Hematopoietic multipotent progenitor cell (in vitro differentiated cells): ENCODE data around the gene EVL. TPM values are rescaled to one million over a fixed set of nuclear protein-coding genes. Genes with fewer than 3 reads are reported as not detected.

Source experiments
- DNase-seq, 3 donors: peaks; one replicate each; pipeline ENCODE4 v3.0.0-alpha.2; 2011 to 2015; ENCODE audit warnings: low read depth in 2 of 3, low spot score in 2 of 3
- total RNA-seq: library from RNA; depleted of rRNA; stranded (reverse); fragments of >200 nt; gene quantifications from one replicate; pipeline ENCODE4 v1.2.3, GENCODE V29; 2012

EVL gene
- total RNA-seq, 1 donor: 102 TPM

DNA sequence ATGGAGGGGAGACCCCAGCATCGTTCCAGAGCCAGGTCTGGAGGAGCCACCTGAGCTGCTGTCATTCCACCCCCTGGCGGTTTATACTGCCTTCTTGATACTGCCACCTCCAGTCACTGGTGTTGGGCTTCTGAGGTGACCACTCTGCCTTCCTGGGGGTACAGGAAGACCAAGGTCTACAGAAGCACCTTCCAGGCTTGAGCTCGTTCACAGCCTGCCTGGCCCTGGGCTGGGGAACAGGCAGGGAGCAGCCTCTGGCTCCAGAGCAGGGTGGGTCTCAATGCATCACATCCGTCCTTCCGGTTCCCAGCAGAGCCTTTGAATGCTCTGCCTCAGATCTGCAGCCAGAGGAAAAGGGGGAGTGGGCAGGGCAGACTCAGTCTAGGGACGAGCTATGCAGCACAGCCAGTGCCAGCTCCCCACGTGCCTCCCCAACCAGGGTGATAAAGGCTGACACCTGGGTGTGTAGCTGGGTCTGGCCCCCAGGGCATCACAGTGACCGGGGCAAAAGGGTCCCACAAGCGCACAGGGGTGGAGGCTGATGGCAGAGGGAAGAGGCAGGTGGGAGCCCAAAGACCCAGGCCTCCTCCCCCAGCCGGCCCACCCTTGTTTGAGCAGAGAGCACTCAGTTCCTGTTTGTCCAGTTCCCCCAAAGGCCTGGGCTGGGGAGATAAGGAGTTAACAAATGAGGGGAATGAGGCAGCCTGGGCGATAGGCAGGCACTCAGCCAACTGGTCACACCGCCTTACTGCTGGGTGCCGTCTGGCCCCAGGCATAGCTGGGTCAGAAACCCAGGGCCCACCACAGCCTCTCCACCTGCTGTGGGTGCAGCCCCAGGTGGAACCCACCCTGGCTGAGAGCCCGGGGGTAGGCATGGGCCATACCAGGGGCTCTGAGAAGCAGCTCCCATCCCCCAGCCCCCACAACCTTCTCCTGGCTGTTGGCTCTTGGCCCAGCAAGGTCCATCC, 77.1 kb downstream of the EVL start:
- peak in 2 of 3 donors; percentile 87 to 94 for DNase-seq

DNA sequence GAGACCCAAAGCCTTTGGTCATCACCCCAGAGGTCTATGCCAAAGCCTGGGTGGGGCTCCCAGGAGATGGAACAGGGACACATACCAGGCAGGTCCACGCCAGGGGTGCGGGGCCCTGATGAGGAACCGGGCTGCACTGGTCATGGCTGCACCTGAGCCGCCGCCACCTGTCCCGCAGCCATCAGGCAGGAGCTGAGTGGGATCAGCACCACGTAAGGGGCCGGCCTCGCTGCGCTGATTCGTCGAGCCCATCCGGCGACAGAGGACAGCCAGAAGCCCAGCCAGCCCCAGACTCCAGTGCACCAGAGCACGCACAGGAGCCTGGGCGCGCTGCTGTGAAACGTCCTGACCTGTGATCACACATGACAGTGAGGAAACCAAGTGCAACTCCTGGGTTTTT, 78.3 kb downstream of the EVL start:
- no peak for DNase-seq

DNA sequence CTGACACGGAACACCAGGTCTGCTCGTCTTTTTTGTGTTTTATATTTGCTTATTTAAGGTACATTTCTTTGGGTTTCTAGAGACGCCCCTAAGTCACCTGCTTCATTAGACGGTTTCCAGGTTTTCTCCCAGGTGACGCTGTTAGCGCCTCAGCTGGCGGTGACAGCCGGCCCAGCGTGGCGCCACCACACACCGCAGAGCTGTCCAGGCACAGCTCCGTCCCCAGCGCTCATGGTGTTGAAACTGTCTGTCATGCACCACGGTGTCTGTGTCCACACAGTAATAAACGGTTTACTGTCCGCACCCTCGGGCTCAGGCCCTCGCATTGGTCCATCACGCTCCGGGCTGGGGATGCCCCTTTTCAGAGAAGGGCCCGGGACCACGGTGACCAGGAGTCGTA, 78.7 kb downstream of the EVL start:
- DNase-seq: no peak

GRCh38 chr14:100144645-100144995, 79.4 kb downstream of the EVL start:
- no peak for DNase-seq

GRCh38 chr14:100144996-100145646, 79.9 kb downstream of the EVL start:
- no peak for DNase-seq

- DNase-seq: no peak
These were observed 80.7 kb downstream of the EVL start for GRCh38 chr14:100145682-100146464.

- peak in 1 of 3 donors; percentile 45 for DNase-seq
These were observed 81.4 kb downstream of the EVL start for GRCh38 chr14:100146531-100147091.

GRCh38 chr14:100147181-100147631, 82.0 kb downstream of the EVL start:
- DNase-seq: peak; percentile 22 to 71 (median 52)

DNA sequence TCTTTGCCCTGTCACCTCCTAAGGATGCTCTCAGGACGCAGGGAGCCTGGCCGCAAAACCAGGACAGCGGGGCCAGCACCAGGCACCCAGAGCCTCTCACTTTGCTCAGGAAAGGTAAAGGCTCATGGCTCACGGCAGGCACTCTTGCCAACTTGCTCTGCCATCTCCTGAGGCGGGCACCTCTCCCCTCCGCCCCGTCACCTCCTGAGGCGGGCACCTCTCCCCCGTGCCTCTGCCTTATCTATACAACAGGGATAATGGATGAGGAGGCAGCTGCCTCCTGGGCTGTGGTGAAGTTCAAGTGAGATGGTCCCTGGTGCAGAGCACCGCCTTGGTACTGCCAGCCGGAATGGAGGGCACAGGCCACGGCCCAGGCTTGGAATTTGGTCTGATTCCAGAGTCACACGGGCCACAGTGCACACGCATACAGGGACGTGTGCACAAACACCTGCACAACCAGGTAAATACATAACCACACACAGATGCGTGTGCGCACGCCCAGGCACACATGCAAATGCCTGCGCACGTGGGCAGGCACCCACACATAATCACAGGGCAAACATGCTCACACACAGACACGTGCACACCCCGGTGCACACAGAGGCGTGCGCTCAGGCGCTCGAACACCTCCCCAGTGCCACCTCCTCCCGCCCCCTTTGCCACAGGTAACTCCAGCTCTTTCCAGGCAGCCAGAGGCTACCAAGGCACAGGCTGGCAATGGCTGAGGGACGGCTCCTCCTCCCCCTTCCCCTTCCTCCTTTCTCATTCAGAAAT, 82.7 kb downstream of the EVL start:
- no peak for DNase-seq

GRCh38 chr14:100148837-100149731, 83.9 kb downstream of the EVL start:
- DNase-seq: no peak

GRCh38 chr14:100149851-100150611, 84.8 kb downstream of the EVL start:
- DNase-seq: no peak

GRCh38 chr14:100150932-100151587, 85.8 kb downstream of the EVL start:
- DNase-seq: no peak

DNA sequence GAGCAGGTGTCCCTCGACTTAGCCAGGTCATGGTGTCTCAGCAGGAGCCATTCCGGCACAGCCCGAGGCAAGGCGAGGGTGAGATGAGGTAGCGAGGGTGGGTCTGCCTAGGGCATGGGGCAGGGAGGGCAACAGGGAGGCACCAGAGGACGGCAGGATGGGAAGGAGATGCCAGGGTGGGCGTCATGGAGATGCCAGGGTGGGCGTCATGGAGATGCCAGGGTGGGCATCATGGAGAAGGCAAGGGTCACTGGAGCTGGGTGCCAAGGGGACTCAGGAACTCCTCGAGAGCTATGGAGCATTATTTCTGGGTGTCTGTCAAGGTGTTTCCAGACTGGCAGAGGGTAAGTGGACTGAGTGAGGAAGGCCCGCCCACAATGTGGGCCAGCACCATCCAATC, 86.9 kb downstream of the EVL start:
- DNase-seq: no peak

GRCh38 chr14:100153560-100153959, 88.3 kb downstream of the EVL start:
- DNase-seq: no peak

DNA sequence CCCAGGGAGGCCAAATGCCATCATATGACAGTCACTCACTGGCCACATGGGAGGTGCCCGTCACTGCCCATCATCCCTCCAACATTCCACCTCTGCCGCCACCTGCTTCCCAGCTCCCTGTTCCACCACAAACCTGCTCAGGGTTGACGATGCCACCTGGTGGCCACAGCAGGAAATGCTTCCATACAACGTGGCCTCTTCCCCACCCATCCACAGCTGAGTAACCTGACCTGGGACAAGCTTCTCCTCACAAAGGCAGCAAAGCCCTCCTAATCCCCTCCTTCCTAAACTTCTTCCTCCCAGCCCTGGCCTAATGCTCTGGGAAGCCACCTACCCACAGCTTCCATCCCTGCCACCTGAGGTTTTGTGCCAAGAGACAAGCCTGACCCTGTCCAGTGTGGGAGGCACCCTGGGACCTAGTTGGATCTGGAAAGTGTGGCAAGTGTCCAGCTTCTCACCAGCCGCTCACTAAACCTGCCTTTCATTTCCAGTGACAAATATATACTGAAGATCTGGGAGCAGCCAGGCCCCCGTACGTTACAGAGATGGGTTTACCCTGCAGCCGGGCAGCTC, 89.9 kb downstream of the EVL start:
- no peak for DNase-seq

DNA sequence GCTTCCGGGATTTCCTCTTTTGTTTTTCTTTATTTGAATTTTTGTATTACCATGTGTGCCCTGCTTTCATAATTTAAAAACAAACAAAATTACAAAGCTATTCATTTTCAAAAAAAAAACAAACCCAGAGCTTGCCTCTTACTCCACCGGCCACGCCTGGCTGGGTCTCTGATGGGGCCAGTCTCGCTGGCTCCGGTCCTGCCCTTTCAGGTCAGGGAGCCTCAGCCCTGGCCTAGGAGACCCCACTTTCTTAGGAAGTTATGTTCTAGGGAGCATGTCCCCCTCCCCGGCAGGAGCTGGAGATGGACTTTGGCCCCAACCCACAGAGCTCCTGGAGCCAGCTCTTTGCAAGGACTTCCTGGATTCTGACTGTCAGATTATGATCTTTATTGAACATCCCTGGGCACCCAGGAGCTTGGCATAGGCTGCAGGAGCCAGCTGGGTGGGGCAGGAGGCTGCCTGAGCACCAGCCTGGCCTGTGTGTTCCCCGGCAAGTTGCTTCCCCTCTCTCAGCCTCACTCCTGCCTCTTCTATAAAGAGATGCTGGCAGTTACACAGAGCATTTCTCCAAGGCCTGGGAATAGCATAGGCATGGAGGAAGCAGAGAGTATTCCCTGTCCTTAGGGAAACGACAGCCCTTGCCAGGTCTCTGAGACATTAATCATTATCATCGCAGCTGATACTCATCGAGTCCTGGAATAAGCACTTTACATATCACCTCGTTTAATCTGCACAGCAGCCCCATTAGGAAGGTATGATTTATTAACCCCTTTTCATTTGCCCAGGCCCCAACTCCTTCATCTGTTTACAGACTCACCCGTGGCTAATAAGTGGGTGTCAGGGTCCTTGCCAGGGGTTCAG, 90.8 kb downstream of the EVL start:
- no peak for DNase-seq

GRCh38 chr14:100156776-100157175, 91.6 kb downstream of the EVL start:
- no peak for DNase-seq
